ENCODE data around the gene CILP2.

Gene CILP2

GRCh38 chr19:19526581-19527370, 11.3 kb upstream of the CILP2 start:
- H3K9me3 ChIP-seq (ENCODE audit: insufficient read depth, low read depth, low read length): no peaks in the 10 kb centered on the region
- peaks cover 42% of the 10 kb centered on the region for H3K36me3 ChIP-seq (ENCODE audit: insufficient read depth, low read depth, low read length)
- H3K9ac ChIP-seq (ENCODE audit: low read depth, low read length): no peak overlapping the region
- H3K27me3 ChIP-seq (ENCODE audit: insufficient read depth, low read length): no peaks in the 10 kb centered on the region
- no peak overlapping the region for H3K27ac ChIP-seq (ENCODE audit: low read length)
- no peak overlapping the region for H3K4me3 ChIP-seq (ENCODE audit: low read length)
- peaks cover 3% of the 10 kb centered on the region for H3K4me1 ChIP-seq (ENCODE audit: insufficient read depth, low read length)

GRCh38 chr19:19527371-19527656, 10.8 kb upstream of the CILP2 start:
- no peak overlapping the region for H3K27ac ChIP-seq (ENCODE audit: low read length)
- no peak overlapping the region for H3K9ac ChIP-seq (ENCODE audit: low read depth, low read length)
- H3K36me3 ChIP-seq (ENCODE audit: insufficient read depth, low read depth, low read length): peaks cover 42% of the 10 kb centered on the region
- H3K4me3 ChIP-seq (ENCODE audit: low read length): no peak overlapping the region
- peaks cover 3% of the 10 kb centered on the region for H3K4me1 ChIP-seq (ENCODE audit: insufficient read depth, low read length)
- no peaks in the 10 kb centered on the region for H3K27me3 ChIP-seq (ENCODE audit: insufficient read depth, low read length)
- H3K9me3 ChIP-seq (ENCODE audit: insufficient read depth, low read depth, low read length): no peaks in the 10 kb centered on the region

DNA sequence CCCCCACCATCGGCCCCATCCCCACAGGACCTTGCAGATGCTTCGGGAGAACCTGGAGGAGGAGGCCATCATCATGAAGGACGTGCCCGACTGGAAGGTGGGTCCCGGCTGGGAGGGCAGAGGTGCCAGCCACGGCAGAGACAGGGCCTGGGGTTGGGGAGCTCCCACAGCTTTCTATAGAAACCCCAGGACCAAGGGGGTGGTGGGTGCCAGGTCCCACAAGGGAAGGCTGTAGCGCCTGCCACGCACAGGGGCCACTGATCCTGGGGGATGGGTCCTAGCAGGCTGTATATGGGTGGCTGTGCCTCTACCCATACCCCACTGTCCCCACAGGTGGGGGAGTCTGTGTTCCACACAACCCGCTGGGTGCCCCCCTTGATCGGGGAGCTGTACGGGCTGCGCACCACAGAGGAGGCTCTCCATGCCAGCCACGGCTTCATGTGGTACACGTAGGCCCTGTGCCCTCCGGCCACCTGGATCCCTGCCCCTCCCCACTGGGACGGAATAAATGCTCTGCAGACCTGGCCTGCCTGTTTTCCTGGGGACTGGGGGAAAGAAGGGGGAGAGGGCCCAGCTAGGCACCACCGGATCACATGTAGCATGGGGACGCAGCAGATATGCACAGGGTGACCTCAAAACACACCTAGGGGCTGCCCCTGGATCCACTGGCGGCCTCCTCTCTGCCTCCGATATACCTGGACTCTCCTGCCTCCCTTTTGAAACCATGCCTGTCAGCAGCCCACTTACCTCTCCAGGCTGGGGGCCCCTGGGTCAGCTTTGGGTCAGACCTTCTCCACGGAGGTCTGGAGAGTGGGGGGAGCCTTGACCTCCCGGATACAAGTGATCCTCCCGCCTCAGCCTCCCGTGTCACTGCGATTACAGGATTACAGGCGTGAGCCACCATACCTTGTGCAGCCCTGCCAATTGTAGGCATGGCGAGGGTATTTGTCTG, 10.1 kb upstream of the CILP2 start:
- Histone ChIP-seq H3K9me3 (ENCODE audit: insufficient read depth, low read depth, low read length) (no peaks in the 10 kb centered on the region), H3K27ac (ENCODE audit: low read length) (no peak overlapping the region), H3K36me3 (ENCODE audit: insufficient read depth, low read depth, low read length) (peaks cover 42% of the 10 kb centered on the region), H3K4me3 (ENCODE audit: low read length) (no peak overlapping the region), H3K4me1 (ENCODE audit: insufficient read depth, low read length) (peaks cover 3% of the 10 kb centered on the region), H3K27me3 (ENCODE audit: insufficient read depth, low read length) (peaks cover 5% of the 10 kb centered on the region), H3K9ac (ENCODE audit: low read depth, low read length) (no peak overlapping the region)

- Histone ChIP-seq H3K4me1 (ENCODE audit: insufficient read depth, low read length) (peaks cover 3% of the 10 kb centered on the region), H3K27ac (ENCODE audit: low read length) (no peak within 1 kb of the TSS), H3K27me3 (ENCODE audit: insufficient read depth, low read length) (peaks cover 14% of the 10 kb centered on the region), H3K9ac (ENCODE audit: low read depth, low read length) (no peak within 1 kb of the TSS), H3K36me3 (ENCODE audit: insufficient read depth, low read depth, low read length) (peaks cover 40% of the 10 kb centered on the region), H3K9me3 (ENCODE audit: insufficient read depth, low read depth, low read length) (no peaks in the 10 kb centered on the region), H3K4me3 (ENCODE audit: low read length) (no peak within 1 kb of the TSS)
Observed at GRCh38 chr19:19528721-19529490, 9.2 kb upstream of the CILP2 start, which contains the start of gene YJEFN3. Gene YJEFN3 (plus strand): TSS chr19:19528911. CDS start chr19:19528933, 22 bp downstream.

GRCh38 chr19:19529783-19530422, 8.2 kb upstream of the CILP2 start:
- Histone ChIP-seq H3K4me1 (ENCODE audit: insufficient read depth, low read length) (peaks cover 3% of the 10 kb centered on the region), H3K9ac (ENCODE audit: low read depth, low read length) (no peak overlapping the region), H3K27ac (ENCODE audit: low read length) (no peak overlapping the region), H3K27me3 (ENCODE audit: insufficient read depth, low read length) (peaks cover 20% of the 10 kb centered on the region), H3K9me3 (ENCODE audit: insufficient read depth, low read depth, low read length) (no peaks in the 10 kb centered on the region), H3K36me3 (ENCODE audit: insufficient read depth, low read depth, low read length) (peaks cover 35% of the 10 kb centered on the region), H3K4me3 (ENCODE audit: low read length) (no peak overlapping the region)

GRCh38 chr19:19530423-19530804, 7.7 kb upstream of the CILP2 start:
- Histone ChIP-seq H3K27me3 (ENCODE audit: insufficient read depth, low read length) (peaks cover 20% of the 10 kb centered on the region), H3K36me3 (ENCODE audit: insufficient read depth, low read depth, low read length) (peaks cover 35% of the 10 kb centered on the region), H3K27ac (ENCODE audit: low read length) (no peak overlapping the region), H3K9me3 (ENCODE audit: insufficient read depth, low read depth, low read length) (no peaks in the 10 kb centered on the region), H3K9ac (ENCODE audit: low read depth, low read length) (no peak overlapping the region), H3K4me1 (ENCODE audit: insufficient read depth, low read length) (peaks cover 3% of the 10 kb centered on the region), H3K4me3 (ENCODE audit: low read length) (no peak overlapping the region)

GRCh38 chr19:19530889-19531288, 7.2 kb upstream of the CILP2 start:
- peaks cover 20% of the 10 kb centered on the region for H3K27me3 ChIP-seq (ENCODE audit: insufficient read depth, low read length)
- H3K4me1 ChIP-seq (ENCODE audit: insufficient read depth, low read length): peaks cover 3% of the 10 kb centered on the region
- no peaks in the 10 kb centered on the region for H3K9me3 ChIP-seq (ENCODE audit: insufficient read depth, low read depth, low read length)
- no peak overlapping the region for H3K9ac ChIP-seq (ENCODE audit: low read depth, low read length)
- peaks cover 32% of the 10 kb centered on the region for H3K36me3 ChIP-seq (ENCODE audit: insufficient read depth, low read depth, low read length)
- H3K4me3 ChIP-seq (ENCODE audit: low read length): no peak overlapping the region
- no peak overlapping the region for H3K27ac ChIP-seq (ENCODE audit: low read length)

GRCh38 chr19:19531951-19532805, 5.9 kb upstream of the CILP2 start:
- Histone ChIP-seq H3K36me3 (ENCODE audit: insufficient read depth, low read depth, low read length) (peaks cover 25% of the 10 kb centered on the region), H3K9me3 (ENCODE audit: insufficient read depth, low read depth, low read length) (no peaks in the 10 kb centered on the region), H3K4me1 (ENCODE audit: insufficient read depth, low read length) (peaks cover 3% of the 10 kb centered on the region), H3K27me3 (ENCODE audit: insufficient read depth, low read length) (peaks cover 26% of the 10 kb centered on the region), H3K27ac (ENCODE audit: low read length) (no peak overlapping the region), H3K4me3 (ENCODE audit: low read length) (no peak overlapping the region), H3K9ac (ENCODE audit: low read depth, low read length) (no peak overlapping the region)

- peaks cover 35% of the 10 kb centered on the region for H3K27me3 ChIP-seq (ENCODE audit: insufficient read depth, low read length)
Observed at GRCh38 chr19:19532806-19533701, 5.0 kb upstream of the CILP2 start.

DNA sequence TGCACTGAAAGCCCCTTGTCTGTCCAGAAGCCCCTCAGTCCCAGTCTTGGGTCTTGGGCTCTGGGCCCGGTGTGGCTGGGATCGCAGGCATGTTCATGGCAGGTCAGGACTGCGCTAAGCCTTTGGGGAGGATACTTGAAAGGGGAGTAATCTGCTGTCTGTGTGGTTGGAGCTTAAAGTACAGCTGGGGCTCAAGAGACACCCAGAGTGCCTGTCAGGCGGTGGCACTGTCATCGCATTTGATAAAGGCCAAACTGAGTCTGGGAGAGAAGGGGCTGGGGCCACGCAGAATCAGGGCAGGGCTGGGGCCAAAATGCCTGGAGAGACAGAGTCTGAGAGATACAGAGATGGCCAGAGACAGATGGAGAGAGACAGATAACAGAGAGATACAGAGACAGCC, 4.2 kb upstream of the CILP2 start:
- H3K27ac ChIP-seq (ENCODE audit: low read length): no peak overlapping the region

More at GRCh38 chr19:19532806-19533701, 5.0 kb upstream of the CILP2 start:
- no peak overlapping the region for H3K27ac ChIP-seq (ENCODE audit: low read length)
- H3K9me3 ChIP-seq (ENCODE audit: insufficient read depth, low read depth, low read length): no peaks in the 10 kb centered on the region
- no peak overlapping the region for H3K9ac ChIP-seq (ENCODE audit: low read depth, low read length)
- peaks cover 16% of the 10 kb centered on the region for H3K36me3 ChIP-seq (ENCODE audit: insufficient read depth, low read depth, low read length)
- no peak overlapping the region for H3K4me3 ChIP-seq (ENCODE audit: low read length)
- H3K4me1 ChIP-seq (ENCODE audit: insufficient read depth, low read length): peaks cover 3% of the 10 kb centered on the region

More for the DNA sequence above, 4.2 kb upstream of the CILP2 start:
- Histone ChIP-seq H3K27me3 (ENCODE audit: insufficient read depth, low read length) (peaks cover 43% of the 10 kb centered on the region), H3K9ac (ENCODE audit: low read depth, low read length) (no peak overlapping the region), H3K4me1 (ENCODE audit: insufficient read depth, low read length) (peaks cover 3% of the 10 kb centered on the region), H3K36me3 (ENCODE audit: insufficient read depth, low read depth, low read length) (peaks cover 11% of the 10 kb centered on the region), H3K4me3 (ENCODE audit: low read length) (no peak overlapping the region), H3K9me3 (ENCODE audit: insufficient read depth, low read depth, low read length) (no peaks in the 10 kb centered on the region)

All from iPS-20b (cell line).